Common myeloid progenitor, CD34-positive (primary cell): ENCODE results near the gene PTF1A.

Experiments used
- CTCF ChIA-PET: fragments of 350-600 bp; sonication (Branson Sonifier 250); formaldehyde crosslinking; loops from one replicate; lab custom pipeline; 2021; ENCODE audit warnings: antibody characterized with exemption; lab: Charles Lee
- POLR2A ChIA-PET: fragments of 350-600 bp; sonication (Branson Sonifier 250); formaldehyde crosslinking; loops from one replicate; lab custom pipeline; 2021; ENCODE audit warnings: antibody characterized with exemption; lab: Charles Lee
- DNase-seq, 3 donors: peaks; one replicate each; pipeline versions ENCODE4 v3.0.0 to v3.0.0-alpha.2; 2013
- H3K27ac ChIP-seq, 2 experiments: 1 replicate in 1 of 2; 2 replicates in 1 of 2; pipeline ENCODE4 v1.7.0; 2013; ENCODE audit warnings: inconsistent platforms in 2 of 2, low read length in 2 of 2, mild to moderate bottlenecking in 2 of 2, low read depth in 1 of 2, moderate library complexity in 1 of 2; ENCODE audit not compliant: severe bottlenecking in 2 of 2, insufficient read depth in 1 of 2, poor library complexity in 1 of 2
- H3K27me3 ChIP-seq, 5 experiments: replicated peaks in 2 of 5; 1 replicate in 3 of 5; 2 replicates in 2 of 5; pipeline versions ENCODE4 v1.6.1 to v1.7.0; 2013; ENCODE audit warnings: low read length in 4 of 5, mild to moderate bottlenecking in 2 of 5, moderate library complexity in 2 of 5, inconsistent platforms in 1 of 5; ENCODE audit not compliant: insufficient read depth in 5 of 5, control insufficient read depth in 4 of 5
- H3K36me3 ChIP-seq, 4 experiments: 1 replicate in 2 of 4; 2 replicates in 2 of 4; pipeline versions ENCODE4 v1.6.1 to v1.7.0; 2013; ENCODE audit warnings: low read length in 3 of 4, control low read depth in 1 of 4, mild to moderate bottlenecking in 1 of 4; ENCODE audit not compliant: control insufficient read depth in 4 of 4, insufficient read depth in 4 of 4
- H3K4me1 ChIP-seq, 4 experiments: 1 replicate in 3 of 4; 2 replicates in 1 of 4; pipeline versions ENCODE4 v1.6.1 to v1.7.1; 2013; ENCODE audit warnings: low read length in 3 of 4, mild to moderate bottlenecking in 3 of 4, control low read depth in 1 of 4, inconsistent platforms in 1 of 4, moderate library complexity in 1 of 4; ENCODE audit not compliant: control insufficient read depth in 4 of 4, insufficient read depth in 4 of 4; ENCODE audit errors: control extremely low read depth in 1 of 4
- H3K4me3 ChIP-seq, 7 experiments: 1 replicate in 4 of 7; 2 replicates in 3 of 7; pipeline versions ENCODE4 v1.5.1 to v1.7.0; 2013; ENCODE audit warnings: mild to moderate bottlenecking in 7 of 7, low read length in 6 of 7, moderate library complexity in 6 of 7, inconsistent platforms in 2 of 7, low read depth in 2 of 7, control low read depth in 1 of 7; ENCODE audit not compliant: insufficient read depth in 4 of 7, control insufficient read depth in 1 of 7; ENCODE audit errors: extremely low read depth in 1 of 7
- H3K9me3 ChIP-seq, 5 experiments: 1 replicate in 4 of 5; 2 replicates in 1 of 5; pipeline versions ENCODE4 v1.6.1 to v1.7.1; 2013; ENCODE audit warnings: low read length in 4 of 5, mild to moderate bottlenecking in 2 of 5, inconsistent platforms in 1 of 5, low read depth in 1 of 5, moderate library complexity in 1 of 5; ENCODE audit not compliant: control insufficient read depth in 4 of 5, insufficient read depth in 2 of 5; ENCODE audit errors: control extremely low read depth in 1 of 5
- WGBS: methylation state at CpG from one replicate; pipeline ENCODE4 v1.1.5; 2013; ENCODE audit not compliant: insufficient coverage; 5-methylcytosine and 5-hydroxymethylcytosine counted together

Gene PTF1A

GRCh38 chr10:23155169-23155568 is 36.9 kb upstream of the PTF1A start:
- H3K27me3 ChIP-seq, result peaks cover 0 to 19% (median 6%) of the 10 kb centered on the region in 5 experiments
- no peaks in the 10 kb centered on the region for H3K9me3 ChIP-seq
- peaks cover 0 to 3% (median 1%) of the 10 kb centered on the region in 4 experiments for H3K4me1 ChIP-seq
- POLR2A ChIA-PET, result no interaction called here
- H3K4me3 ChIP-seq, result no peak overlapping the region
- H3K27ac ChIP-seq, result no peak overlapping the region
- no peak for DNase-seq
- H3K36me3 ChIP-seq, result no peaks in the 10 kb centered on the region
- CTCF ChIA-PET, result no interaction called here
- WGBS, result 93% methylated on average over 2 of the region's 7 CpGs

GRCh38 chr10:23156447-23157150 is 35.5 kb upstream of the PTF1A start:
- Histone ChIP-seq H3K9me3 (no peaks in the 10 kb centered on the region), H3K4me3 (no peak overlapping the region), H3K27ac (no peak overlapping the region), H3K27me3 (peaks cover 0 to 29% (median 7%) of the 10 kb centered on the region in 5 experiments), H3K4me1 (peaks cover 0 to 3% (median 1%) of the 10 kb centered on the region in 4 experiments), H3K36me3 (no peaks in the 10 kb centered on the region)
- ChIA-PET POLR2A (no interaction called here), CTCF (interaction anchor here (0.9 to 2.5 kb wide), 5 partner anchors 12 to 369 kb away, joined by 3 to 9 read pairs (median 4); no protein-coding TSS in a partner anchor)
- no peak for DNase-seq
- WGBS, result 63% methylated on average over 9 of the region's 10 CpGs

GRCh38 chr10:23157239-23157681 is 34.9 kb upstream of the PTF1A start:
- H3K4me3 ChIP-seq, result no peak overlapping the region
- H3K9me3 ChIP-seq, result no peaks in the 10 kb centered on the region
- 70% methylated on average over 14 of the region's 14 CpGs for WGBS
- H3K4me1 ChIP-seq, result peaks cover 0 to 3% (median 1%) of the 10 kb centered on the region in 4 experiments
- ChIA-PET POLR2A (no interaction called here), CTCF (interaction anchor here (0.6 to 2.5 kb wide), 13 partner anchors 12 to 368 kb away, joined by 3 to 9 read pairs (median 4); no protein-coding TSS in a partner anchor)
- no peak overlapping the region for H3K27ac ChIP-seq
- no peaks in the 10 kb centered on the region for H3K36me3 ChIP-seq
- H3K27me3 ChIP-seq, result peaks cover 0 to 33% (median 7%) of the 10 kb centered on the region in 5 experiments
- no peak for DNase-seq

GRCh38 chr10:23157691-23158369 is 34.3 kb upstream of the PTF1A start:
- peaks cover 0 to 38% (median 7%) of the 10 kb centered on the region in 5 experiments for H3K27me3 ChIP-seq
- H3K27ac ChIP-seq, result no peak overlapping the region
- 38% methylated on average over 2 of the region's 12 CpGs for WGBS
- H3K36me3 ChIP-seq, result no peaks in the 10 kb centered on the region
- ChIA-PET POLR2A (no interaction called here), CTCF (interaction anchor here (0.6 to 2.5 kb wide), 21 partner anchors 11 to 1064 kb away, joined by 3 to 9 read pairs (median 3); no protein-coding TSS in a partner anchor)
- H3K4me1 ChIP-seq, result peaks cover 0 to 3% (median 1%) of the 10 kb centered on the region in 4 experiments
- H3K4me3 ChIP-seq, result peak overlapping the region in 1 of 7 experiments; percentile 38
- no peaks in the 10 kb centered on the region for H3K9me3 ChIP-seq
- peak; percentile 52 to 69 (median 68) for DNase-seq

- no peak overlapping the region for H3K27ac ChIP-seq
- CTCF ChIA-PET, result interaction anchor here (0.6 to 2.5 kb wide), 19 partner anchors 9 to 1064 kb away, joined by 3 to 9 read pairs (median 4); no protein-coding TSS in a partner anchor
- DNase-seq, result peak; percentile 56 to 74 (median 68)
- H3K9me3 ChIP-seq, result no peaks in the 10 kb centered on the region
- H3K27me3 ChIP-seq, result peaks cover 0 to 38% (median 7%) of the 10 kb centered on the region in 5 experiments
- WGBS, result 0% methylated on average over 1 of the region's 5 CpGs
- POLR2A ChIA-PET, result no interaction called here
- peaks cover 0 to 3% (median 1%) of the 10 kb centered on the region in 4 experiments for H3K4me1 ChIP-seq
- no peaks in the 10 kb centered on the region for H3K36me3 ChIP-seq
- peak overlapping the region in 1 of 7 experiments; percentile 38 for H3K4me3 ChIP-seq
Observed at GRCh38 chr10:23158370-23158769, 33.7 kb upstream of the PTF1A start.

GRCh38 chr10:23171232-23171876 is 20.8 kb upstream of the PTF1A start:
- peaks cover 0 to 12% (median 5%) of the 10 kb centered on the region in 4 experiments for H3K4me1 ChIP-seq
- DNase-seq, result peak; percentile 22 to 60 (median 57)
- H3K27me3 ChIP-seq, result peaks cover 11 to 86% (median 44%) of the 10 kb centered on the region in 5 experiments
- WGBS, result 10% methylated on average over 13 of the region's 26 CpGs
- CTCF ChIA-PET, result interaction anchor here (1.4 kb wide), 1 partner anchor 14 kb away, joined by 3 read pairs; no protein-coding TSS in a partner anchor
- H3K36me3 ChIP-seq, result no peaks in the 10 kb centered on the region
- H3K9me3 ChIP-seq, result peaks cover 0 to 2% (median 0%) of the 10 kb centered on the region in 5 experiments
- no peak overlapping the region for H3K27ac ChIP-seq
- POLR2A ChIA-PET, result no interaction called here
- no peak overlapping the region for H3K4me3 ChIP-seq
